ENCODE data around the gene TBRG1. TPM values are rescaled to one million over a fixed set of nuclear protein-coding genes. Genes with fewer than 3 reads are reported as not detected.

The TBRG1 gene
- total RNA-seq, 1 experiment from 2014 or later, result 19.3 TPM

GRCh38 chr11:124611064-124611463 is 11.6 kb upstream of the TBRG1 start, which contains the start of gene PANX3:
Gene PANX3 (plus strand): TSS chr11:124611428. CDS start chr11:124611557, 129 bp downstream.
- in situ Hi-C loops (cut with HindIII; ENCODE audit: low pct_unique_long_range_greater_than_20kb, low sequenced_read_pairs), result no loop called here

GRCh38 chr11:124612045-124612444 is 10.6 kb upstream of the TBRG1 start:
- DNase-seq (ENCODE audit: low read depth), result no peak
- in situ Hi-C loops (cut with HindIII; ENCODE audit: low pct_unique_long_range_greater_than_20kb, low sequenced_read_pairs), result no loop called here

More at GRCh38 chr11:124611064-124611463, 11.6 kb upstream of the TBRG1 start, which contains the start of gene PANX3:
- DNase-seq (ENCODE audit: low read depth), result no peak

- DNase-seq (ENCODE audit: low read depth), result no peak
- in situ Hi-C loops (cut with HindIII; ENCODE audit: low pct_unique_long_range_greater_than_20kb, low sequenced_read_pairs), result no loop called here
These were observed 10.0 kb upstream of the TBRG1 start for GRCh38 chr11:124612567-124613246.

GRCh38 chr11:124618863-124619262 is 3.8 kb upstream of the TBRG1 start:
- no peak for DNase-seq (ENCODE audit: low read depth)
- in situ Hi-C loops (cut with HindIII; ENCODE audit: low pct_unique_long_range_greater_than_20kb, low sequenced_read_pairs), result no loop called here

GRCh38 chr11:124623861-124624525 is 1.3 kb downstream of the TBRG1 start:
- in situ Hi-C loops (cut with HindIII; ENCODE audit: low pct_unique_long_range_greater_than_20kb, low sequenced_read_pairs), result no loop called here
- no peak for DNase-seq (ENCODE audit: low read depth)

GRCh38 chr11:124625504-124626168 is 3.0 kb downstream of the TBRG1 start:
- in situ Hi-C loops (cut with HindIII; ENCODE audit: low pct_unique_long_range_greater_than_20kb, low sequenced_read_pairs), result no loop called here

GRCh38 chr11:124627546-124627945 is 4.9 kb downstream of the TBRG1 start:
- DNase-seq (ENCODE audit: low read depth), result no peak
- in situ Hi-C loops (cut with HindIII; ENCODE audit: low pct_unique_long_range_greater_than_20kb, low sequenced_read_pairs), result no loop called here

More at GRCh38 chr11:124625504-124626168, 3.0 kb downstream of the TBRG1 start:
- no peak for DNase-seq (ENCODE audit: low read depth)

GRCh38 chr11:124629961-124630360 is 7.3 kb downstream of the TBRG1 start:
- DNase-seq (ENCODE audit: low read depth), result no peak
- in situ Hi-C loops (cut with HindIII; ENCODE audit: low pct_unique_long_range_greater_than_20kb, low sequenced_read_pairs), result no loop called here

- no peak for DNase-seq (ENCODE audit: low read depth)
- in situ Hi-C loops (cut with HindIII; ENCODE audit: low pct_unique_long_range_greater_than_20kb, low sequenced_read_pairs), result no loop called here
These were observed 10.7 kb downstream of the TBRG1 start for GRCh38 chr11:124633355-124633754.

- DNase-seq (ENCODE audit: low read depth), result no peak
- in situ Hi-C loops (cut with HindIII; ENCODE audit: low pct_unique_long_range_greater_than_20kb, low sequenced_read_pairs), result no loop called here
These were observed 13.3 kb downstream of the TBRG1 start for GRCh38 chr11:124635932-124636331.

GRCh38 chr11:124638500-124638899 is 15.8 kb downstream of the TBRG1 start:
- no peak for DNase-seq (ENCODE audit: low read depth)
- in situ Hi-C loops (cut with HindIII; ENCODE audit: low pct_unique_long_range_greater_than_20kb, low sequenced_read_pairs), result no loop called here

- DNase-seq (ENCODE audit: low read depth), result no peak
- in situ Hi-C loops (cut with HindIII; ENCODE audit: low pct_unique_long_range_greater_than_20kb, low sequenced_read_pairs), result no loop called here
These were observed 16.5 kb downstream of the TBRG1 start for GRCh38 chr11:124639186-124639585.

GRCh38 chr11:124640666-124641065 is 18.0 kb downstream of the TBRG1 start:
- no peak for DNase-seq (ENCODE audit: low read depth)
- in situ Hi-C loops (cut with HindIII; ENCODE audit: low pct_unique_long_range_greater_than_20kb, low sequenced_read_pairs), result no loop called here

GRCh38 chr11:124642628-124643027 is 20.0 kb downstream of the TBRG1 start:
- in situ Hi-C loops (cut with HindIII; ENCODE audit: low pct_unique_long_range_greater_than_20kb, low sequenced_read_pairs), result no loop called here
- DNase-seq (ENCODE audit: low read depth), result no peak

- no peak for DNase-seq (ENCODE audit: low read depth)
- in situ Hi-C loops (cut with HindIII; ENCODE audit: low pct_unique_long_range_greater_than_20kb, low sequenced_read_pairs), result no loop called here
These were observed 20.5 kb downstream of the TBRG1 start for GRCh38 chr11:124643042-124643604.

GRCh38 chr11:124643605-124644425 is 21.2 kb downstream of the TBRG1 start:
- peak; percentile 26 for DNase-seq (ENCODE audit: low read depth)
- in situ Hi-C loops (cut with HindIII; ENCODE audit: low pct_unique_long_range_greater_than_20kb, low sequenced_read_pairs), result no loop called here

- peak; percentile 64 for DNase-seq (ENCODE audit: low read depth)
- in situ Hi-C loops (cut with HindIII; ENCODE audit: low pct_unique_long_range_greater_than_20kb, low sequenced_read_pairs), result no loop called here
These were observed 22.0 kb downstream of the TBRG1 start for GRCh38 chr11:124644426-124645280.

All from Caki2 (cell line).